ENCODE data around the gene TOR3A.

The TOR3A gene

GRCh38 chr1:179104611-179105250 lies 22.9 kb downstream of the TOR3A start:
- TF ChIP-seq CTCF (IDR thresholded peaks at IDR 0.05): no peak

- peak; percentile 64 for TF ChIP-seq CTCF (IDR thresholded peaks at IDR 0.05)
These were observed 23.5 kb downstream of the TOR3A start for GRCh38 chr1:179105393-179105792.

- TF ChIP-seq CTCF (IDR thresholded peaks at IDR 0.05): no peak
These were observed 26.1 kb downstream of the TOR3A start for GRCh38 chr1:179107706-179108629.

GRCh38 chr1:179108644-179109043 lies 26.8 kb downstream of the TOR3A start:
- TF ChIP-seq CTCF (IDR thresholded peaks at IDR 0.05): no peak

GRCh38 chr1:179115181-179115580 lies 33.3 kb downstream of the TOR3A start:
- no peak for TF ChIP-seq CTCF (IDR thresholded peaks at IDR 0.05)

- TF ChIP-seq CTCF (IDR thresholded peaks at IDR 0.05): no peak
These were observed 37.6 kb downstream of the TOR3A start for GRCh38 chr1:179119513-179119912.

GRCh38 chr1:179120736-179121135 lies 38.9 kb downstream of the TOR3A start:
- TF ChIP-seq CTCF (IDR thresholded peaks at IDR 0.05): no peak
